ENCODE data around the gene SOX12.

DNA sequence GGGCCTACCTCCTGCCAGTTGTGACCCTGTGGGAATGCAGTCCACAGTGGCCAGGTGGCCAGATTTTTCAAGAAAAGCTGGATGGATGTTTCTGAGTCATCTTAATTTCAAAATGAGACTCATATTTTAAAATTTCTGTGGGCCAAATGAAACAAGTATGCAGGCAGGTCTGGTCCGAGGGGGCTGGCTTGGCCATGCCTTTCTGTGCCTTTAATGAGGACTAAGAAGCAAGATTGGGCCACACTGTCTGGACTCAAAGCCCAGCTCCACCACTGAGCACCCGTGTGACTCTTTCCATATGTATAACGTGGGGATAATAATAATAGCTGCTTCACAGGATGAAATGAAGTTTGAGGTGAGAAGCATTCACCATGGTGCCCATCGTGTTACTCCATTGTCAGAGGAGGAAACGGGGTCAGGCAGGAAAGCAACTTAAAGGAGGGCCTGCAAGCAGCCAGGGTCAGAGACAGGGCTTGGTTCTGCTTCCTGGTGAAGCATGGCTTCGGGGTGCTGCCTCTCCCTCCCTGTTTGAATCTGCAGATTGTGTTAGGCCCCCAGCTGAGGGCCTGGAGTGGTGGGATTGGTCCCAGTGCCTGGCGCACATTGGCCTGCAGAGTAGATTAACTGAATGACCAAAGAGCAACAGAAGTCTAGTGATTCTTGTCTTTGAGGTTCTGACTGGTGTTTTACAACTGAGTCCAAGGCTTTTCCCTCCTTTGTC is 3.8 kb downstream of the SOX12 start:
- TF ChIP-seq, protein P1, sequence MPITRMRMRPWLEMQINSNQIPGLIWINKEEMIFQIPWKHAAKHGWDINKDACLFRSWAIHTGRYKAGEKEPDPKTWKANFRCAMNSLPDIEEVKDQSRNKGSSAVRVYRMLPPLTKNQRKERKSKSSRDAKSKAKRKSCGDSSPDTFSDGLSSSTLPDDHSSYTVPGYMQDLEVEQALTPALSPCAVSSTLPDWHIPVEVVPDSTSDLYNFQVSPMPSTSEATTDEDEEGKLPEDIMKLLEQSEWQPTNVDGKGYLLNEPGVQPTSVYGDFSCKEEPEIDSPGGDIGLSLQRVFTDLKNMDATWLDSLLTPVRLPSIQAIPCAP (CRISPR knock-in tag; IDR thresholded peaks at IDR 0.05): no peak
- TF ChIP-seq HMGA2 (CRISPR knock-in tag; IDR thresholded peaks at IDR 0.05) (no peak), NR2C2 (CRISPR knock-in tag; IDR thresholded peaks at IDR 0.05) (no peak)

All from WTC11 (cell line).